ENCODE results near the gene CBLN3.

Gene CBLN3

GRCh38 chr14:24399999-24400718 is 29.3 kb downstream of the CBLN3 start:
- no peak for TF ChIP-seq JUND (IDR thresholded peaks at IDR 0.05; ENCODE audit: low read depth)
- DNase-seq (ENCODE audit: low read depth in 1 of 2, low spot score in 1 of 2) = no peak
- in situ Hi-C loops (cut with HindIII; ENCODE audit: low pct_unique_long_range_greater_than_20kb, low sequenced_read_pairs) = no loop called here

- no peak for TF ChIP-seq JUND (IDR thresholded peaks at IDR 0.05; ENCODE audit: low read depth)
Measured at GRCh38 chr14:24399447-24399822, 30.0 kb downstream of the CBLN3 start.

GRCh38 chr14:24398653-24399446 is 30.6 kb downstream of the CBLN3 start, which contains the start of gene NYNRIN:
Gene NYNRIN (plus strand): TSS chr14:24399003. CDS start chr14:24399247, 244 bp downstream.
- in situ Hi-C loops (cut with HindIII; ENCODE audit: low pct_unique_long_range_greater_than_20kb, low sequenced_read_pairs) = no loop called here
- DNase-seq (ENCODE audit: low read depth in 1 of 2, low spot score in 1 of 2) = no peak
- TF ChIP-seq JUND (IDR thresholded peaks at IDR 0.05; ENCODE audit: low read depth) = no peak

More at GRCh38 chr14:24399447-24399822, 30.0 kb downstream of the CBLN3 start:
- no peak for DNase-seq (ENCODE audit: low read depth in 1 of 2, low spot score in 1 of 2)
- in situ Hi-C loops (cut with HindIII; ENCODE audit: low pct_unique_long_range_greater_than_20kb, low sequenced_read_pairs) = no loop called here

GRCh38 chr14:24398293-24398652 is 31.2 kb downstream of the CBLN3 start:
- TF ChIP-seq JUND (IDR thresholded peaks at IDR 0.05; ENCODE audit: low read depth) = no peak
- no peak for DNase-seq (ENCODE audit: low read depth in 1 of 2, low spot score in 1 of 2)
- in situ Hi-C loops (cut with HindIII; ENCODE audit: low pct_unique_long_range_greater_than_20kb, low sequenced_read_pairs) = no loop called here

GRCh38 chr14:24397639-24398292 is 31.7 kb downstream of the CBLN3 start:
- DNase-seq (ENCODE audit: low read depth in 1 of 2, low spot score in 1 of 2) = no peak
- no peak for TF ChIP-seq JUND (IDR thresholded peaks at IDR 0.05; ENCODE audit: low read depth)
- in situ Hi-C loops (cut with HindIII; ENCODE audit: low pct_unique_long_range_greater_than_20kb, low sequenced_read_pairs) = no loop called here

- TF ChIP-seq JUND (IDR thresholded peaks at IDR 0.05; ENCODE audit: low read depth) = no peak
- DNase-seq (ENCODE audit: low read depth in 1 of 2, low spot score in 1 of 2) = peak in 1 of 2 experiments; percentile 62
- in situ Hi-C loops (cut with HindIII; ENCODE audit: low pct_unique_long_range_greater_than_20kb, low sequenced_read_pairs) = no loop called here
Measured at GRCh38 chr14:24395609-24396582, 33.6 kb downstream of the CBLN3 start.

GRCh38 chr14:24394275-24394674 is 35.2 kb downstream of the CBLN3 start:
- no peak for TF ChIP-seq JUND (IDR thresholded peaks at IDR 0.05; ENCODE audit: low read depth)
- peak in 1 of 2 experiments; percentile 17 for DNase-seq (ENCODE audit: low read depth in 1 of 2, low spot score in 1 of 2)
- in situ Hi-C loops (cut with HindIII; ENCODE audit: low pct_unique_long_range_greater_than_20kb, low sequenced_read_pairs) = no loop called here

- TF ChIP-seq JUND (IDR thresholded peaks at IDR 0.05; ENCODE audit: low read depth) = no peak
- DNase-seq (ENCODE audit: low read depth in 1 of 2, low spot score in 1 of 2) = peak; percentile 27 to 91
- in situ Hi-C loops (cut with HindIII; ENCODE audit: low pct_unique_long_range_greater_than_20kb, low sequenced_read_pairs) = no loop called here
Measured at GRCh38 chr14:24392325-24393091, 37.0 kb downstream of the CBLN3 start.

- TF ChIP-seq JUND (IDR thresholded peaks at IDR 0.05; ENCODE audit: low read depth) = no peak
- in situ Hi-C loops (cut with HindIII; ENCODE audit: low pct_unique_long_range_greater_than_20kb, low sequenced_read_pairs) = no loop called here
- DNase-seq (ENCODE audit: low read depth in 1 of 2, low spot score in 1 of 2) = no peak
Measured at GRCh38 chr14:24390701-24391468, 38.6 kb downstream of the CBLN3 start.

- in situ Hi-C loops (cut with HindIII; ENCODE audit: low pct_unique_long_range_greater_than_20kb, low sequenced_read_pairs) = no loop called here
- DNase-seq (ENCODE audit: low read depth in 1 of 2, low spot score in 1 of 2) = no peak
Measured at GRCh38 chr14:24389226-24389848, 40.1 kb downstream of the CBLN3 start.

More at GRCh38 chr14:24389226-24389848, 40.1 kb downstream of the CBLN3 start:
- no peak for TF ChIP-seq JUND (IDR thresholded peaks at IDR 0.05; ENCODE audit: low read depth)
